ENCODE data around the gene FOXK2. TPM values are rescaled to one million over a fixed set of nuclear protein-coding genes. Genes with fewer than 3 reads are reported as not detected.

FOXK2 gene
- total and polyA plus RNA-seq, 4 donors, result 23.4 to 59.8 (median 33.4) TPM

GRCh38 chr17:82517230-82517865, 2.2 kb upstream of the FOXK2 start:
- ATAC-seq (ENCODE audit: insufficient read depth, low FRiP score), result no peak
- H3K9me3 ChIP-seq (ENCODE audit: control insufficient read depth in 4 of 4, insufficient read depth in 3 of 4, low read length in 3 of 4), result no peaks in the 10 kb centered on the region
- peaks cover 0 to 6% (median 0%) of the 10 kb centered on the region in 5 donors for H3K4me1 ChIP-seq (ENCODE audit: control insufficient read depth in 5 of 5, insufficient read depth in 5 of 5, low read length in 5 of 5)
- H3K27me3 ChIP-seq (ENCODE audit: control insufficient read depth in 3 of 3, insufficient read depth in 3 of 3, low read length in 2 of 3), result no peaks in the 10 kb centered on the region
- H3K9ac ChIP-seq (ENCODE audit: insufficient read depth in 1 of 2, low read length in 2 of 2), result no peak overlapping the region
- no peak for TF ChIP-seq CTCF (IDR thresholded peaks at IDR 0.05; ENCODE audit: control extremely low read depth, extremely low read depth)
- H3K27ac ChIP-seq (ENCODE audit: low read depth in 1 of 2, low read length in 1 of 2), result peak overlapping the region in 1 of 2 donors; percentile 22
- no peak for DNase-seq
- WGBS, 2 donors, result 63 to 70% methylated on average over 10 of the region's 10 CpGs
- H3K36me3 ChIP-seq (ENCODE audit: control insufficient read depth in 4 of 4, insufficient read depth in 4 of 4, low read length in 4 of 4), result no peaks in the 10 kb centered on the region
- H3K4me3 ChIP-seq, result no peak overlapping the region

GRCh38 chr17:82519971-82520903, 705 bp downstream of the FOXK2 start:
- ATAC-seq (ENCODE audit: insufficient read depth, low FRiP score) (no peak), DNase-seq (peak; percentile 30 to 43 (median 31))
- H3K27me3 ChIP-seq (ENCODE audit: control insufficient read depth in 3 of 3, insufficient read depth in 3 of 3, low read length in 2 of 3), result no peaks in the 10 kb centered on the region
- H3K4me1 ChIP-seq (ENCODE audit: control insufficient read depth in 5 of 5, insufficient read depth in 5 of 5, low read length in 5 of 5), result peaks cover 0 to 13% (median 2%) of the 10 kb centered on the region in 5 donors
- H3K27ac ChIP-seq (ENCODE audit: low read depth in 1 of 2, low read length in 1 of 2), result peak overlapping the region; percentile 91 to 95
- H3K4me3 ChIP-seq, result peak overlapping the region; percentile 90
- peak overlapping the region; percentile 28 to 77 for H3K9ac ChIP-seq (ENCODE audit: insufficient read depth in 1 of 2, low read length in 2 of 2)
- 0 to 1% methylated on average over 63 to 94 of the region's 94 CpGs for WGBS, 2 donors
- peaks cover 0 to 2% (median 0%) of the 10 kb centered on the region in 4 donors for H3K36me3 ChIP-seq (ENCODE audit: control insufficient read depth in 4 of 4, insufficient read depth in 4 of 4, low read length in 4 of 4)
- no peaks in the 10 kb centered on the region for H3K9me3 ChIP-seq (ENCODE audit: control insufficient read depth in 4 of 4, insufficient read depth in 3 of 4, low read length in 3 of 4)
- TF ChIP-seq CTCF (IDR thresholded peaks at IDR 0.05; ENCODE audit: control extremely low read depth, extremely low read depth), result no peak

- Histone ChIP-seq H3K27ac (ENCODE audit: low read depth in 1 of 2, low read length in 1 of 2) (peak overlapping the region in 1 of 2 donors; percentile 11), H3K27me3 (ENCODE audit: control insufficient read depth in 3 of 3, insufficient read depth in 3 of 3, low read length in 2 of 3) (no peaks in the 10 kb centered on the region), H3K9me3 (ENCODE audit: control insufficient read depth in 4 of 4, insufficient read depth in 3 of 4, low read length in 3 of 4) (no peaks in the 10 kb centered on the region), H3K4me1 (ENCODE audit: control insufficient read depth in 5 of 5, insufficient read depth in 5 of 5, low read length in 5 of 5) (peaks cover 0 to 18% (median 7%) of the 10 kb centered on the region in 5 donors), H3K9ac (ENCODE audit: insufficient read depth in 1 of 2, low read length in 2 of 2) (no peak overlapping the region), H3K36me3 (ENCODE audit: control insufficient read depth in 4 of 4, insufficient read depth in 4 of 4, low read length in 4 of 4) (peaks cover 0 to 2% (median 0%) of the 10 kb centered on the region in 4 donors), H3K4me3 (no peak overlapping the region)
- ATAC-seq (ENCODE audit: insufficient read depth, low FRiP score) (no peak), DNase-seq (peak; percentile 48 to 77 (median 70))
- no peak for TF ChIP-seq CTCF (IDR thresholded peaks at IDR 0.05; ENCODE audit: control extremely low read depth, extremely low read depth)
- 37 to 44% methylated on average over 4 of the region's 4 CpGs for WGBS, 2 donors
Observed at GRCh38 chr17:82524540-82524939, 5.0 kb downstream of the FOXK2 start.

Measured in lung (tissue), 12 donors.